GM19452 (cell line): ENCODE data around the gene KCNJ16.

ENCODE experiments used
- ATAC-seq: cut with Tn5 transposase; IDR thresholded peaks from one replicate; pipeline ENCODE4 v1.9.1; 2021; ENCODE audit not compliant: unreplicated experiment

KCNJ16 gene

DNA sequence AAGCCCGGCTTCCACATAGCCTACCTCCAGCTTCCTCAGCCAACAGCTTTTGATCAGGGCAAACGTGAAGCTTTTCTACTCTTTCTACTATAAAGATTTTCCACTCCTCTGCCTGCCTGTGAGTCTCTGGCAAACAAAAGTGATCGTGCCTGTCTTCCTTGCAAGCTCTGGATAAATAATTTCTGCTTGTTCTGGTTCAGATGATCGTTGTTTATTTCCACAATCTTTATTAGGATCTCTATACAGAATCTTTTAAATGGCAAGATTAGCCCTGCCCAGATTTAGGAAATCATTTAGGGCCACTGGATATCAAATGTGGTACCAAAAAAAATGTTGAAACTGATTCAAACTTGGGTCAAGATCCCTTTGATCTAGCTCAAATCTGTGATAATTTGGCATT lies 20.4 kb downstream of the KCNJ16 start:
- ATAC-seq, result no peak

DNA sequence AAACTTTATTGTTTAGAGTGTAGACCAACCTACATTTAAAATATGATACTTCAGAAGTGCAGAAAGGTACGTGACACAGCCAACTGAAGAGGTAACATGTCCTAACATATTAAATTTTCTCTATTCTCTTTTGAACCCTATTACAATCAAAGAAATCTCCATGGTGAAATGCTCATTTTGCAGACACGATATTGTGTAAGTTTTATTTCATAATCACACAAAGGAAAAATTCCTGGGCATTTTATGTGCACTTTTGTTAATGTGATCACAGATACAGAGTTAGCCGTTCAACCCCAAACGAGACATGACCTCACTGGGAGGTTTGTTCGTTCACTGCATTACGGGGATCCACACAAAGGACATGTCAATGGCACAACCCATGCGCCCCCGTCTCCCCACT lies 21.8 kb downstream of the KCNJ16 start:
- ATAC-seq, result no peak

DNA sequence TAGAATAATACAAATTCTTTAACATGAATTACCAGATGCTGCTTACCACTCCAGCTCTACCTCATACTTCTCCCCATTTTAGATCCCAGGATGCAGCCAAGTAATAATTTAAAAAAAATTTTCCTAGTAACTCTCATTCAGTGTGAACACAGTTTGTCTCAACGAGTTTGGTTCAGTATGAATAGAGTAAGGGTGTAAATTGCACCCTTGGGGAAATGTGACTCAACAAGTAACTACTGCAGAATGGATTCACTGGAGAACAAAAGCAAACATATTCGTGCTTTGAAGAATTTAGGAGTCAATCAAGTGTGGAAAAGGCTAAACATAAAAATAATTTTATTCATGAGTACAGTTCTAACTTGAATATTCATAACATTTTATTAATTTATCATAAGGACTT lies 23.0 kb downstream of the KCNJ16 start:
- ATAC-seq, result no peak

DNA sequence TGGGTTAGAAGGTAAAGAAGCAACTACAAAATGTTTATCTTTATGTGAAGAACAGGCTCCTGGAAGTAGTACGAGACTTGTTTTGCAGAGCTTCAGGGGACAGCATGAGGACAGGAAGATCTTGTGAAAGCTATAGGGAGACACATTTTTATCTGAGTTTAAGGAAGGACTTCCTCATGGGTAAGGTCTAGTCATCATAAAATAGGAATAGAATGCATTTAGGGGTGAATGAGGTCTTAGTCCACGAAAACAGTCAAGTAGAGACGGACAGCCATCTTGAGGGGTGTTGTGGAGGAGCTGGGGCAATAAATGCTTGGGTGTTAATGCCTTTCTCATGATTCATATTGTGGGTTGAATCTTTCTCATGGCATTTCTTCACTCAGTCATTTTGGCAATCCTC lies 24.3 kb downstream of the KCNJ16 start:
- no peak for ATAC-seq

DNA sequence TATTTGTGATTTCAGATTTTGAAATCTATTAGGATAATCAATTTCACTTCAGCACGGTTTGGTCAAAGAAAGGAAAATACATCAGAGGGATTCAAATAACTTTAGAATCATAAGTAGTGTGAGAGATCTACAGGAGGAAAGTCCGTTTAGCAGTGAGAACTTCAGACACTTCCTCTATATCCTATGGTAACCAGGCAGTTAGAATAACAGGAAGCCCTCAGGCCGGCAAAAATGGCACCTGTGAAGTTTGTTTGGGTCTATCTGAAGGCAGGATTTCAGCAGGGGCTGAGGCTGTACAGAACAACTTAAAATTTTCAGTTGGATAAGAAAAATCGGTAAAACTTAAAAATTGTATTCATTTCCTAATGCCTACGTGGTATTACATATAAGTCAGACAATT lies 24.9 kb downstream of the KCNJ16 start:
- ATAC-seq, result no peak

DNA sequence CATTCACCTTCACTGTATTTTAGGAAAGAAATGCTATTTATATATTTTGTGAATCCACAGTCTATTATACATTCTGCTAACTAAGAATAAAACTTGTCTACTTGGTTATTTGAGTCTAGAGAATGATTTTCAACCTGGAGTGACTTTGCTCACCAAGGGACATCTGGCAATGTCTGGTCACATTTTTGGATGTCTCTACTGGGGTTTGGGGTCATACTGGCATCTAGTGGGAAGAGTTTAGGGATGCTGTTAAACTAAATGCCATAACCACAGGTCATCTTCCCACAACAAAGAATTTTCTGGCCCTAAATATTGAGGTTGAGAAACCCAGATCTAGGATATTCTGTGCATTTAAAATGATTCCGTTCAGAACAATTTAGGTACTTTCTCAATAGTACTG lies 26.0 kb downstream of the KCNJ16 start:
- no peak for ATAC-seq

DNA sequence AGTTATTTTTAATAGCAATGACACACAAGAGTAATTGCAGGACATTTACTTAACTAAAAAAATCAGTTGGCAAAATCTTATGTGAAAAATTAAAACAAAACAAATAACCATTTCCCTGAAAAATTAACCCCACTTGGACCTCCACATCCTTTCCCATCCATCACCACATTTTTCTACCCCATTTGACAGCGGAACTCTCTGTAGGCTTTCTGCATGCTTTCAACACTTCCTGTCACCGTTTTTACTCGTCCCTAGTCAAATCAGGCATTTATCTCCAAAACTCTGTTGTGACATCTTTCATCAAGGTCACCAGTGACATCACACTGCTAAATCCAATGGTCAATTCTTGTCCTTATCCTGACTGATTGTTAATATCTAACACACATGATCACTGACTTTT lies 27.5 kb downstream of the KCNJ16 start:
- ATAC-seq, result no peak

DNA sequence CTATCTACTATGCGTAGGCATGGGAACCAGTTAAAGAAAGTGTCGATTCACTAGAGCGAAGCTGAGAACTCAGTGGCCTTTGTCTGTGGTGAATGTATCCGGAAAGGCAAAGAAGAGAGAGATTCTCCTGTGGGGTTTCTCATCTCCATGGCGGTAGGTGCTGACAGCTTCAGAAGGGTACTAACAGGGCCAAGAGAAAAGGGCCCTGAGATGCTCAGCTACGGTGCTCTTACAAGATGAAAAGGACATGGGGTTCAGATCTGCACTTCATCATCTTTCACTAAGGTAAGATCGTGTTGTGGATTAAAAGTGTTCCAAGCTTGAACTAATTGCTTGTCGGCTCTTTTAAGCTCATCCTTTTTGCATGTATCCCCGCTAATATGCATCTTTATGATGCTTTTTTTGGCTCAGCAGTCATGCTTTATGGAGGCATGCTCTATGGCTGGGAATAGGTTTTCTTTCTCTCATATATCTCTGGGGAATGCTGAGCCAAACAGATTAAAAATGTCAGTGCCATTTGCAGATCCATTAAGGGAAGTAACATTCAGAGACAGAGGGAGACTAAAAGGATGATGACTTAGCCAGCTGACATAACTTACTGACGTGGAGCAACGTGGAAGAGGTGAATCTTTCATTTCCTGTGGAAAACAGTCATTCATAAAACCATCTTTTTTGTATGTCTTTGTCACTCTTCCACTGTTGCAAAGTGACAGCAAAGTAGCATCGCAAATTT lies 29.9 kb downstream of the KCNJ16 start:
- no peak for ATAC-seq

DNA sequence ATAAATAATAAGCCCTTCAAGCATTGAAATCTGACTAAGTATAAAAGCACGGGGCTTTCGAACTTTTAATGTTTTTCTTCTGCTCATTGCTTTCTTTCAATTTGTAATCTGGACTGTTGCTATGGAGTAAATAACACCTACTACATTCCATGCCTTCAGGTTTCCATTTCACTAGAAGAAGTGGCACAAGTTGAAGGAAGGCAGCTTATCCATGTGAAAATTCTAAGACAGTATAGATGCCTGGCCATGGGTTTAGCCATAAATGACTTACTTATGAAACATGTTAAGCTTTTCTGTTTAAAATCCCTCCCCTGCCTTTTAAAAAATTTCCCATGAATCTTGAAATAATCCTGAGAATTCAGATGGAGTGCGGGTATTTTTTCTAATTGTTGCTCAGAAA lies 30.6 kb downstream of the KCNJ16 start:
- ATAC-seq, result no peak

DNA sequence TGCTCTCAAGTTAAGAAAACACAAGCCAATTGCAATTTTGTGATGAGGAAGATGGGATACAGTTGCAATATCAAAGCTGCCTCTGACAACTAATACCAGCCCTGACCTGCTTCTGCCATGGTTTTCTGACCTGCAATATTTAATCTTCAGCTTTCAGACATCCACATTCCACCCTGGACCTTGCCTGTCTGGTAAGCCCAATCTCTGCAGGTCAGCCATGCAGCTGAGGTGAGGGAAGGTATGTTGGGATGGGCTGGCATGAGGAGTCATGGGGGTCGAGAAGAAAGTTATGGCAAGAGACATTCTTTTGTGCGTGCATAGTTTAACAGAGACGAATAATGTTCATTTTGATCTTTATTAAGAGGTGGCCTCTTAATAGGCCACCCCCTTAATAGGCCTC lies 31.5 kb downstream of the KCNJ16 start:
- ATAC-seq, result no peak

DNA sequence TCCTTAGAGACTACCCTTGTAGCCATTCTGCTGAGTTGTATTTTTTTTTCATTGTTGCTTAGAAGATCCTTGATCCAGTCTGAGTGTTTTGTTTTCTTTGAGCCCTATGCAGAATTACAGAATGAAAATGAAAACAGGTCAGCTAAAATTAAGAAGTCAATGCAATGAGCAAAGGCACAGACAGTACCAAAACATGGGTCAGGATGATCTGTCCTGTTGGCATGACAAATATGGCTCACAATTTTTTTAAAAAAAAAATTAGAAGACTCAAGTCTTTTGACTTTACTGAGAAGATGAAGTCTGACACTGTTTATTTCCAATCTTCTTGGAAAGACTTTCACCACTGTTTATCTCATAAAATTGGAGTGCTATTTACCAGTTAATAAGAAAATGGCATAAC lies 32.4 kb downstream of the KCNJ16 start:
- ATAC-seq, result no peak

DNA sequence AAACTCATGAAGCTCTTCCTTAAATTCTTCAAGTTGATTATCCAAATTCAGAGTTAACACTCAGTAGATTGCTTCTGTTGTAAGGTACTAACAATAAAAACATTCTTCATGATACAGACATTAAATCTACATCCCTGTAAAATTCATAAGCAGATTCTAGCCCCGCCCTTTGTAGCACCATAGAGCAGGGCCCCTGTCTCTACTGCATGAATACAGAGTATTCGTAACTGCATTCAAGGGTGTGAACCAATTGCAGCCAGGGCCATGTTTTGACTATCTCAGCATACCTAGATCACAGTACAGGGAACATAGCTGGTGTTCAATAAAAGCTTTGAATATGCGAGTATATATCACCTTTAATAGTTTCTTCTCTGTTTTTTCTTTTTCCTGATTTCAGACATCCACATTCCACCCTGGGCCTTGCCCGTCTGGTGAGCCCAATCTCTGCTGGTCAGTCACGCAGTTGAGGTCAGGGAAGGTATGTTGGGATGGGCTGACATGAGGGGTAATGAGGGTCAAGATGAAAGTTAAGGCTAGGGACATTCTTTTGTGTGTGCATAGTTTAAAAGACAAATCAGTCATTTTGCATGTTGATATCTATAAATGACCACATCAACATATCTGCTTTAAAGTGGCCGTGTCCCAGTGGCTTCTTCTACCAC lies 33.0 kb downstream of the KCNJ16 start:
- no peak for ATAC-seq

DNA sequence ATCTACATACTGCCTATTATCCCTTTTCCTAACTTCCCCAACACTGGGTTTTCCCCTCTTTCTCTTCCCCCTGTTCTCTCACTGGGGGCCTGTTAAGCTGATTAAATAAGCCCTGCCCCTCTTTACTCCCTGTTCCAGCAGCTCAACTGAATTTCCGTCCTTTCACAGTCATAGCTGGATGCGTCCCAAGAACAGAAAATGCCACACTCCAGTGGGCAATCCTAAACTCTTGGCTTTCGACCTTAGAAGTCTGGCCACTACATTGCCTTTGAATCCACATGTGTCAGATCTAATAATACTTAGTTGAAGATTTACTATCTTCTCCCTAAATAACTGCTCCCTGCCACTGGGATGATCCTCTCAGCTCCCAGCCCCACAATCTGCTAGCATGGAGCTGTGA lies 34.5 kb downstream of the KCNJ16 start:
- ATAC-seq, result no peak

DNA sequence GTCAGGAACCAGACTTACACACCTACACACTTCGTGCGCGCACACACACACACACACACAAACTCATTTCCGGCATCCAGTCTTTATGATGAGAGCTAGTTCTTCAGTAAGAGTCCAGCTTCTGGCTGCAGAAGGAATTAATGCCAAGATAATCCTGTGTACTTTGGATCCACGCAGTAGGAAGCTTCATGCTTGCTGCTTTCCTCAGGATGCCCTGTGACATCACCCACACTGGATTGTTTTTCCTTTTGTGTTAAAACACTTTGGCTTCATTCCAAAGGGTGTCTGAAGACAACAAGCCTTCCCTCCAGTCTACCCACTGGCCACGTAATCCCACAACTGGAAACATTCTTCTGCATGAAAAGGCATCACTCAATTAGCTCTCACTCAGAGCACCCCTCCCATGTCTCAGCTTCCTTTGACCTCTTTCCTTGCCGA lies 35.4 kb downstream of the KCNJ16 start:
- no peak for ATAC-seq

DNA sequence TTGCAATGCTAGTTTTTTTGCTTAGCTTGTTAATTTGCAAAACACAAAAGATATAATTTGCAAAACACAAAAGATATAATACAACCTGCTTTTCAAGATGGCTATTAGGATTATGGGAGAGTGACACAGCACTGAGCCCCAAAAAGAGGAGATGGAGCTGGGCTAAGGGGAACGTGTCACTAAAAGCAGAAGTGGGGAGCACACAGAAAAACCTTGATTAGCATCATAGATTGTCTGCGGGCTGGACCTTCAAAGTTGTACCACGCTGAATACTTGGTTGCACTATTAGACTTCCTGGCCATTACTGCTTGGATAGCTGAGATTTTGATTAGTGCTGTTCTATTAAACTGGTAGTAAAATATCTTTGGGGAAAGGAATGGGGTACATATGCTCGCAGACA lies 36.2 kb downstream of the KCNJ16 start:
- no peak for ATAC-seq

DNA sequence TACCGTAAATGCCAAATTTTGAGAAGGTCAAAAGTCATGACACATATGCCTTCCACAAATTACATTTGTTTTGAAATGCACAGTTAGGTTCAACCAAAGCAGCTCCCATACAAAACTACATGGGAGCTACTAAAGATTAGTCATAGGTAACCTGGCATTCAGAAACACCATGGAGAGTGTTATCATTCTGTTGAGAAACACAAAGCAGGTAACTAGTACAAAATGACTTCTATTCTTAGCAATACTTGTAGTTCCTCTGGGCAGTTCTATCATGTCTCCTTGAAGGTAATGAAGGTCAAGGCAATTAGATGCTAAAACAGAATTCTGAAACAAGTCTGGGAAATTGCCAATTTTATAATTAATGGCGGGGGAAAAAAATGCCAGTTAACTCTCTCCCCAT lies 39.4 kb downstream of the KCNJ16 start:
- no peak for ATAC-seq

DNA sequence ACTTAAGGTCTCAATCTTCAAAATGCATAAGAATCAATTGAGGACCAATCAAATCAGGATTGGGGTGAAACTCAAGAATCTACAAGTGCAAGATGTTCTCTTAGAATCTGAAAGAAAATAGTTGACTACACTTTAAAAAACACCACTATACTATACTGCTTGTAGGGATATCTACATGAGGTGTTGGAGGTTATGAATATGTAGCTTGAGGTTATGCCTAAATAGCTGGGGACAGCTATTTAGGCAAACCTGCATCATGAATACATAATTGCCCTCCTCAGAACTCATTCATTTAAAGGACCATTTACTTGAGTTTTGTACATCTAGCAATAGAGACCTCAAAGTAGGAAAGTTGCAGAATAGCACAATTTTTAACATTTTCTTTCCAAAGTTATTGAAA lies 40.1 kb downstream of the KCNJ16 start:
- no peak for ATAC-seq

DNA sequence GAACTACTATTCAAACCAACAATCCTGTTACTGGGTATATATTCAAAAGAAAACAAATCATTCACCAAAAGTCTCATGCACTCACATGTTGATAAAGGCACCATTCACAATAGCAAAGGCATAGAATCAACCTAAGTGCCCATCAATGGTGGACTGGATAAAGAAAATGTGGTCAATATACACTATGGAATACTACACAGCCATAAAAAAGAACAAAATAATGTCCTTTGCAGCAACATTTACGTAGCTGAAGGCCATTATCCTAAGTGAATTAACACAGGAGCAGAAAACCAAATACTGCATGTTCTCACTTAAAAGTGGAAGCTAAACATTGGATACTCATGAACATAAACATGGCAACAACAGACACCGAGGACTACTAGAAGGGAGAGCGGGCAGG lies 41.9 kb downstream of the KCNJ16 start:
- no peak for ATAC-seq

DNA sequence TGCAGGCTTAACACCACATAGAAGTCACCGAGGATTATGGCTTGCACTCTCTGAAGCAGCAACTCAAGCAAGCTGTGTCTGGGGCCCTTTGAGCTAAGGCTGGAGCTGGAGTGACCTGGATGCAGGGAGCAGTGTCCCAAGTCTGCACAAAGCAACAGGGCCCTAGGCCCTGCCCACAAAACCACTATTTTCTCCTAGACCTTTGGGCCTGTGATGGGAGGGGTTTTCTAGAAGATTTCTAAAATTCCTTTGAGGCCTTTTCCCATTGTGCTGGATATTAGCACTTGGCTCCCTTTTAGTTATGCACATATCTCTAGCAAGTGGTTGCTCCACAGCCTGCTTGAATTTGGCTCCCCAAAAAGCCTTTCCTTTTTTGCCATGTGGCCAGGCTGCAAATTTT lies 44.5 kb downstream of the KCNJ16 start:
- no peak for ATAC-seq

DNA sequence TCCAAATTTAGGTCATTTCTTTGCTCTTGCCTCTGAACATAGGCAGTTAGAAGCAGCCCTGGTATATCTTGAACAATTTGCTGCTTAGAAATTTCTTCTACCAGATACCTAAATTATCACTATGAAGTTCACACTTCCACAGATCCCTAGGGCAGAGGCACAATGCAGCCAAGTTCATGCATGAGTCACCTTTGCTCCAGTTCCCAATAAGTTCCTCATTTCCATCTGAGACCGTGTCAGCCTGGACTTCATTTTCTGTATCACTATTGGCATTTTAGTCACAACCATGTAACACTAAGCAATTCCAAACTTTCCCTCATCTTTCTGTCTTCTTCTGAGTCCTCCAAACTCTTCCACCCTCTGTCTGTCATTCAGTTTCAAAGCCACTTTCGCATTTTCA lies 45.0 kb downstream of the KCNJ16 start:
- no peak for ATAC-seq

DNA sequence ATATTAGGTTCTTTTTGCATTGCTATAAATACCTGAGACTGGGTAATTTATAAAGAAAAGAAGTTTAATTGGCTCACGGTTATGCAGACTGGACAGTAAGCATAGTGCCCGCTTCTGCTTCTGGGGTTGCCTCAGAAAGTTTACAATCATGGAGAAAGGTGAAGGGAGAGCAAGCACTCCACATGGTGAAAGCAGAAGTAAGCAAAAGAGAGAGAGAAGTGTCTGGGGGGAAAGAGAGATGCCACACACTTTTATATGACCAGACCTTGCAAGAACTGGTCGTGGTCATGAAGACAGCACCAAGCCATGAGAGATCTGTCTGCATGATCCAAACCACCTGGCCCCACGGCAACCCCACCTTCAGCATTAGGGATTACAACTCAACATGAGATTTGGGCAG lies 45.4 kb downstream of the KCNJ16 start:
- no peak for ATAC-seq

DNA sequence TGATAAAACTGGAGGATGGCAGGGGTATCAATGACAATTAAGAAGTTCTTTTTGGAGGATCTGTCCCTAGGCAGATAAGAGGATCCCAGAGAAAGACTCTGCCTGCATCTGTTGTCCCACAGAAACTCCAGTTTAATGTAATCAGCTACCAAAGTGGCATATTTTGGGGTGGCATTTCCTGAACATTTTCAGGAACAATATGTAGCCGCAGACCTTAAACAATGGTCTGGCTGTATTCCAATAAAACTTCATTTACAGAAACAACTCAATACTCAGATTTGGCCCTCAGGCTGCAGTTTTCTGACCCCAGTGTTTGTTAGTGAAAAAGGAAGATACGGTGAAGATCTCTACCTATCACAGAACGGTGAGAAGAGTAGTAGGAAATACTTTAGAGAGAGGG lies 46.1 kb downstream of the KCNJ16 start:
- no peak for ATAC-seq

DNA sequence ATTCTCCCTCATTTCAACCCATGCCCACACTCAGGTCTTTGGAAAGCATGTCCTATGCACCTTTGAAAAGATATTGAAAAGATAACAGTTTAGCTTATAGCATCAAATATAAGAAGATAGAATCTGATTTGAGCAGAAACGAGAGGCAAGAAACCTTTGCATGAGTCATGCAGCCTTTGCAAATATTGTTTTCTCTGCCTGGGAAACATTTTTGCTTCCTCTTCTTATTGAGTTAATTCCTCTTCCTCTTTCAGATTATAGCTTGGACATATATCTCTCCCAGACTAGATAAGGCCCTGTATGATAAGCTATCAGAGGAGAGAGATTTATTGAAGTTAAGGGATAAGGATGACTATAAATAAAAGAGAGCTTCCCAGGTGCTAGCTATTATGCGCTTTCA lies 48.2 kb downstream of the KCNJ16 start:
- no peak for ATAC-seq
